ENCODE measurements around the gene TSPEAR. TPM values are rescaled to one million over a fixed set of nuclear protein-coding genes. Genes with fewer than 3 reads are reported as not detected.

The TSPEAR gene
- polyA plus RNA-seq, 1 of the 3 experiments (the other 2 are of a cell fraction) = 0.08 TPM

DNA sequence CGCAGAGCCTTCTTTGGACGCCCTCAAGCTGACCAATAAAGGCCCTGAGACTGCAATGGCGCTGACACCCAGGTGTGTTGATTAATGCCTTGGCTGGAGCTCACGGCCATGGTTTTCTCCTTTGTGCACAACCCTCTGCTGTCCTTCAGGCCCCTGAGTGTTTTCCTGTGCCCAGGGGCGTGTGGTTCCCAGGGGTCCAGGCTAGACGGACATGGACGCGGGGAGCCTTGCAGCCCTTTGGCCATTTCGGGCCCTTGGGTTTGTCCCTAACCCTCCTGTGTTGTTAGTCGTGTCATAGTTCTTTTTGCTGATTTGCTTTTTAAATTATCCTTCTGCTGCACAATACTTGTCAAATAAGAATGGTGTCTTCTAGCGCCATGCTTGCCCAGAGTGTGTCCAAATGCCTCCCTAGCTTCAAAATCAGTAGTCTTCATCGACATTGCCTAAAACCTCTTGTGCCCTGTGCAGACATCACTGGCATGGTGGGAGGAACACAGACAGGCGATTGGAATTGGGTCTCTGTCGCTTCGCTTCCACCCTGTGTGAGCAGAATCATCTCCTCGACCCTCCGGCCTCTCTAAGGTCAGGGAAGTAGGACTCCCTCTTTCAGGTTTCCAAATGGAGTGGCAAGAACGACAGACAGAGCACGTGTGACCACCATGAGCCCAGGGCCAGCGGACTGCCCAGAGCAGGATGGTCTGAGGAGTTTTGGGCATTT lies 135.9 kb downstream of the TSPEAR start:
- H3K9ac ChIP-seq = no peak overlapping the region
- H3F3A ChIP-seq (replicated peaks; ENCODE audit: insufficient read depth) = no peaks in the 10 kb centered on the region
- no peaks in the 10 kb centered on the region for H3K9me3 ChIP-seq
- H3K79me2 ChIP-seq (ENCODE audit: insufficient read depth) = no peaks in the 10 kb centered on the region
- no peaks in the 10 kb centered on the region for H4K20me1 ChIP-seq (ENCODE audit: insufficient read depth)
- TF ChIP-seq EP300 (IDR thresholded peaks at IDR 0.05; ENCODE audit: borderline replicate concordance in 1 of 2, low read depth in 1 of 2, low read length in 1 of 2) = no peak
- H3K4me1 ChIP-seq (ENCODE audit: control insufficient read depth in 1 of 2, insufficient read depth in 2 of 2, low read depth in 1 of 2, low read length in 1 of 2) = peaks cover 0 to 4% of the 10 kb centered on the region in 2 experiments; a peak in 1 of 4 replicates
- no peaks in the 10 kb centered on the region for H3K9me2 ChIP-seq
- no peak overlapping the region for H3K27ac ChIP-seq (ENCODE audit: low read depth in 2 of 2, low read length in 1 of 2)
- ChIA-PET CTCF (no interaction called here), POLR2A (interaction anchor here (0.6 kb wide), 1 partner anchor 25 kb away, joined by 3 read pairs; no protein-coding TSS in a partner anchor)
- H3K4me3 ChIP-seq (ENCODE audit: low read depth in 2 of 2, low read length in 1 of 2) = no peak overlapping the region
- no peak overlapping the region for H2AFZ ChIP-seq (ENCODE audit: low read depth)
- no peaks in the 10 kb centered on the region for H3K36me3 ChIP-seq (replicated peaks in 1 of 2; ENCODE audit: control insufficient read depth in 1 of 2, insufficient read depth in 2 of 2, low read length in 1 of 2)
- DNase-seq = no peak
- H3K4me2 ChIP-seq = no peak overlapping the region
- WGBS (ENCODE audit: low lambda C conversion rate) = 33% methylated on average over 18 of the region's 20 CpGs
- H3K27me3 ChIP-seq (ENCODE audit: insufficient read depth) = peaks cover 55% of the 10 kb centered on the region

DNA sequence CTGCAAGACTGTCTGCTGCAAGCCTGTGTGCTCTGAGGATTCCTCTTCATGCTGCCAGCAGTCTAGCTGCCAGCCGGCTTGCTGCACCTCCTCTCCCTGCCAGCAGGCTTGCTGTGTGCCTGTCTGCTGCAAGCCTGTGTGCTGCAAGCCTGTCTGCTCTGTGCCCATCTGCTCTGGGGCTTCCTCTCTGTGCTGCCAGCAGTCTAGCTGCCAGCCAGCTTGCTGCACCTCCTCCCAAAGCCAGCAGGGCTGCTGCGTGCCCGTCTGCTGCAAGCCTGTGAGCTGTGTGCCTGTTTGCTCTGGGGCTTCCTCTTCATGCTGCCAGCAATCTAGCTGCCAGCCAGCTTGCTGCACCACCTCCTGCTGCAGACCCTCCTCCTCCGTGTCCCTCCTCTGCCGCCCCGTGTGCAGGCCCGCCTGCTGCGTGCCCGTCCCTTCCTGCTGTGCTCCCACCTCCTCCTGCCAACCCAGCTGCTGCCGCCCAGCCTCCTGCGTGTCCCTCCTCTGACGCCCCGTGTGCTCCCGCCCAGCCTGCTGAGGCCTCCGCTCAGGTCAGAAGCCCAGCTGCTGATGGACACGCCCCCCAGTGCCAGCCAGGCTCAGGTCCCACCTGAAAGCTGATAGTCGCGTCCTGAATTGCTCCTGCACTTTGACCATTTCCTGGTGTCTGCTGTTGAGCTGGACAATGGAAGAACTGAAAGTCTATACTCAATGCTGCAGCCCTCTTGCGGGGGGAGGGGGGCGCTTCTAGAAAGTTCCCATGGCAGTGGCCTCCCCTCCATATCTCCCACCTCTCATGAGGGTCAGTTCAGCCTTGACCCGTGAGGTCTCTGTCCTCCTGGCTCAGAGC lies 136.7 kb downstream of the TSPEAR start:
- H3K9ac ChIP-seq = no peak overlapping the region

More for the DNA sequence above, 136.7 kb downstream of the TSPEAR start:
- H3K9me3 ChIP-seq = no peaks in the 10 kb centered on the region
- H3K4me1 ChIP-seq (ENCODE audit: control insufficient read depth in 1 of 2, insufficient read depth in 2 of 2, low read depth in 1 of 2, low read length in 1 of 2) = no peaks in the 10 kb centered on the region; a peak in 1 of 4 replicates
- no peaks in the 10 kb centered on the region for H3K9me2 ChIP-seq
- H4K20me1 ChIP-seq (ENCODE audit: insufficient read depth) = no peaks in the 10 kb centered on the region
- WGBS (ENCODE audit: low lambda C conversion rate) = 0% methylated on average over 12 of the region's 21 CpGs
- H2AFZ ChIP-seq (ENCODE audit: low read depth) = no peak overlapping the region
- no peaks in the 10 kb centered on the region for H3K79me2 ChIP-seq (ENCODE audit: insufficient read depth)
- TF ChIP-seq TCF12 (IDR thresholded peaks at IDR 0.05) (no peak), RCOR1 (IDR thresholded peaks at IDR 0.05; ENCODE audit: low read length) (no peak), ELF1 (IDR thresholded peaks at IDR 0.05) (no peak), CHD2 (IDR thresholded peaks at IDR 0.05; ENCODE audit: low read length, partially characterized antibody) (no peak), EP300 (IDR thresholded peaks at IDR 0.05; ENCODE audit: borderline replicate concordance in 1 of 2, low read depth in 1 of 2, low read length in 1 of 2) (no peak), FOXJ3 (CRISPR knock-in tag; IDR thresholded peaks at IDR 0.05) (no peak), MEF2A (IDR thresholded peaks at IDR 0.05; ENCODE audit: borderline replicate concordance, low read depth) (no peak)
- TF ChIP-seq, protein P1, sequence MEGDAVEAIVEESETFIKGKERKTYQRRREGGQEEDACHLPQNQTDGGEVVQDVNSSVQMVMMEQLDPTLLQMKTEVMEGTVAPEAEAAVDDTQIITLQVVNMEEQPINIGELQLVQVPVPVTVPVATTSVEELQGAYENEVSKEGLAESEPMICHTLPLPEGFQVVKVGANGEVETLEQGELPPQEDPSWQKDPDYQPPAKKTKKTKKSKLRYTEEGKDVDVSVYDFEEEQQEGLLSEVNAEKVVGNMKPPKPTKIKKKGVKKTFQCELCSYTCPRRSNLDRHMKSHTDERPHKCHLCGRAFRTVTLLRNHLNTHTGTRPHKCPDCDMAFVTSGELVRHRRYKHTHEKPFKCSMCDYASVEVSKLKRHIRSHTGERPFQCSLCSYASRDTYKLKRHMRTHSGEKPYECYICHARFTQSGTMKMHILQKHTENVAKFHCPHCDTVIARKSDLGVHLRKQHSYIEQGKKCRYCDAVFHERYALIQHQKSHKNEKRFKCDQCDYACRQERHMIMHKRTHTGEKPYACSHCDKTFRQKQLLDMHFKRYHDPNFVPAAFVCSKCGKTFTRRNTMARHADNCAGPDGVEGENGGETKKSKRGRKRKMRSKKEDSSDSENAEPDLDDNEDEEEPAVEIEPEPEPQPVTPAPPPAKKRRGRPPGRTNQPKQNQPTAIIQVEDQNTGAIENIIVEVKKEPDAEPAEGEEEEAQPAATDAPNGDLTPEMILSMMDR (IDR thresholded peaks at IDR 0.05) = no peak
- TF ChIP-seq, protein P2, sequence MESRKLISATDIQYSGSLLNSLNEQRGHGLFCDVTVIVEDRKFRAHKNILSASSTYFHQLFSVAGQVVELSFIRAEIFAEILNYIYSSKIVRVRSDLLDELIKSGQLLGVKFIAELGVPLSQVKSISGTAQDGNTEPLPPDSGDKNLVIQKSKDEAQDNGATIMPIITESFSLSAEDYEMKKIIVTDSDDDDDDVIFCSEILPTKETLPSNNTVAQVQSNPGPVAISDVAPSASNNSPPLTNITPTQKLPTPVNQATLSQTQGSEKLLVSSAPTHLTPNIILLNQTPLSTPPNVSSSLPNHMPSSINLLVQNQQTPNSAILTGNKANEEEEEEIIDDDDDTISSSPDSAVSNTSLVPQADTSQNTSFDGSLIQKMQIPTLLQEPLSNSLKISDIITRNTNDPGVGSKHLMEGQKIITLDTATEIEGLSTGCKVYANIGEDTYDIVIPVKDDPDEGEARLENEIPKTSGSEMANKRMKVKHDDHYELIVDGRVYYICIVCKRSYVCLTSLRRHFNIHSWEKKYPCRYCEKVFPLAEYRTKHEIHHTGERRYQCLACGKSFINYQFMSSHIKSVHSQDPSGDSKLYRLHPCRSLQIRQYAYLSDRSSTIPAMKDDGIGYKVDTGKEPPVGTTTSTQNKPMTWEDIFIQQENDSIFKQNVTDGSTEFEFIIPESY (IDR thresholded peaks at IDR 0.05; ENCODE audit: borderline replicate concordance, low read depth) = no peak
- TF ChIP-seq, protein P3, sequence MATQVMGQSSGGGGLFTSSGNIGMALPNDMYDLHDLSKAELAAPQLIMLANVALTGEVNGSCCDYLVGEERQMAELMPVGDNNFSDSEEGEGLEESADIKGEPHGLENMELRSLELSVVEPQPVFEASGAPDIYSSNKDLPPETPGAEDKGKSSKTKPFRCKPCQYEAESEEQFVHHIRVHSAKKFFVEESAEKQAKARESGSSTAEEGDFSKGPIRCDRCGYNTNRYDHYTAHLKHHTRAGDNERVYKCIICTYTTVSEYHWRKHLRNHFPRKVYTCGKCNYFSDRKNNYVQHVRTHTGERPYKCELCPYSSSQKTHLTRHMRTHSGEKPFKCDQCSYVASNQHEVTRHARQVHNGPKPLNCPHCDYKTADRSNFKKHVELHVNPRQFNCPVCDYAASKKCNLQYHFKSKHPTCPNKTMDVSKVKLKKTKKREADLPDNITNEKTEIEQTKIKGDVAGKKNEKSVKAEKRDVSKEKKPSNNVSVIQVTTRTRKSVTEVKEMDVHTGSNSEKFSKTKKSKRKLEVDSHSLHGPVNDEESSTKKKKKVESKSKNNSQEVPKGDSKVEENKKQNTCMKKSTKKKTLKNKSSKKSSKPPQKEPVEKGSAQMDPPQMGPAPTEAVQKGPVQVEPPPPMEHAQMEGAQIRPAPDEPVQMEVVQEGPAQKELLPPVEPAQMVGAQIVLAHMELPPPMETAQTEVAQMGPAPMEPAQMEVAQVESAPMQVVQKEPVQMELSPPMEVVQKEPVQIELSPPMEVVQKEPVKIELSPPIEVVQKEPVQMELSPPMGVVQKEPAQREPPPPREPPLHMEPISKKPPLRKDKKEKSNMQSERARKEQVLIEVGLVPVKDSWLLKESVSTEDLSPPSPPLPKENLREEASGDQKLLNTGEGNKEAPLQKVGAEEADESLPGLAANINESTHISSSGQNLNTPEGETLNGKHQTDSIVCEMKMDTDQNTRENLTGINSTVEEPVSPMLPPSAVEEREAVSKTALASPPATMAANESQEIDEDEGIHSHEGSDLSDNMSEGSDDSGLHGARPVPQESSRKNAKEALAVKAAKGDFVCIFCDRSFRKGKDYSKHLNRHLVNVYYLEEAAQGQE (IDR thresholded peaks at IDR 0.05; ENCODE audit: low read depth, low read length) = no peak
- TF ChIP-seq, protein P4, sequence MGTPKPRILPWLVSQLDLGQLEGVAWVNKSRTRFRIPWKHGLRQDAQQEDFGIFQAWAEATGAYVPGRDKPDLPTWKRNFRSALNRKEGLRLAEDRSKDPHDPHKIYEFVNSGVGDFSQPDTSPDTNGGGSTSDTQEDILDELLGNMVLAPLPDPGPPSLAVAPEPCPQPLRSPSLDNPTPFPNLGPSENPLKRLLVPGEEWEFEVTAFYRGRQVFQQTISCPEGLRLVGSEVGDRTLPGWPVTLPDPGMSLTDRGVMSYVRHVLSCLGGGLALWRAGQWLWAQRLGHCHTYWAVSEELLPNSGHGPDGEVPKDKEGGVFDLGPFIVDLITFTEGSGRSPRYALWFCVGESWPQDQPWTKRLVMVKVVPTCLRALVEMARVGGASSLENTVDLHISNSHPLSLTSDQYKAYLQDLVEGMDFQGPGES (IDR thresholded peaks at IDR 0.05; ENCODE audit: low read depth, low read length) = no peak
- no peak overlapping the region for H3K4me2 ChIP-seq
- no peak overlapping the region for H3K4me3 ChIP-seq (ENCODE audit: low read depth in 2 of 2, low read length in 1 of 2)
- DNase-seq = no peak
- H3F3A ChIP-seq (replicated peaks; ENCODE audit: insufficient read depth) = no peaks in the 10 kb centered on the region
- ChIA-PET CTCF (no interaction called here), POLR2A (interaction anchor here (0.6 kb wide), 1 partner anchor 24 kb away, joined by 3 read pairs; no protein-coding TSS in a partner anchor)
- H3K27ac ChIP-seq (ENCODE audit: low read depth in 2 of 2, low read length in 1 of 2) = no peak overlapping the region
- no peaks in the 10 kb centered on the region for H3K36me3 ChIP-seq (replicated peaks in 1 of 2; ENCODE audit: control insufficient read depth in 1 of 2, insufficient read depth in 2 of 2, low read length in 1 of 2)
- peaks cover 59% of the 10 kb centered on the region for H3K27me3 ChIP-seq (ENCODE audit: insufficient read depth)

Measured in SK-N-SH (cell line).